Measurements from ENCODE around the gene NFX1. TPM values are rescaled to one million over a fixed set of nuclear protein-coding genes. Genes with fewer than 3 reads are reported as not detected.

The NFX1 gene
- total RNA-seq, 1 donor from 2014 or later: 8.6 TPM

- DNase-seq (ENCODE audit: low read depth in 2 of 2): no peak
Observed at GRCh38 chr9:33418090-33418489, 127.8 kb downstream of the NFX1 start.

GRCh38 chr9:33419708-33420303, 129.5 kb downstream of the NFX1 start:
- DNase-seq (ENCODE audit: low read depth in 2 of 2): no peak

Other genes starting within 250 kb of the NFX1 start
- gene SMU1, start 213.8 kb upstream of the NFX1 start, total RNA-seq: 30.3 and 36.2 TPM in 2 replicates
- 12.1 and 21.2 TPM in 2 replicates for gene B4GALT1, start 123.2 kb upstream of the NFX1 start, total RNA-seq
- not detected in 2 replicates for gene SPINK4, start 50.3 kb upstream of the NFX1 start, total RNA-seq
- 33.5 and 48.3 TPM in 2 replicates for gene BAG1, start 25.8 kb upstream of the NFX1 start, total RNA-seq
- 66.5 and 69.7 TPM in 2 replicates for gene CHMP5, start 25.5 kb upstream of the NFX1 start, total RNA-seq
- gene AQP7, start 112.1 kb downstream of the NFX1 start, total RNA-seq: not detected in 2 replicates
- gene AQP3, start 157.1 kb downstream of the NFX1 start, total RNA-seq: 0.25 and 0.39 TPM in 2 replicates
- 11.7 and 17.2 TPM in 2 replicates for gene NOL6, start 183.4 kb downstream of the NFX1 start, total RNA-seq
- under 0.01 and 0.13 TPM in 2 replicates for gene ANKRD18B, start 233.7 kb downstream of the NFX1 start, total RNA-seq

Data from dermis microvascular lymphatic vessel endothelial cell (primary cell).